Upper lobe of left lung (tissue), 6 donors: ENCODE results near the gene GLT6D1. TPM values are rescaled to one million over a fixed set of nuclear protein-coding genes. Genes with fewer than 3 reads are reported as not detected.
A peak's percentile ranks its signal among the peaks of the same experiment; 100 is the strongest.

ENCODE experiments used
- ATAC-seq, 2 donors: fragments of 200-7000 bp; cut with Tn5 transposase; one replicate each; pipeline ENCODE4 v1.9.1; 2022; ENCODE audit warnings: mild to moderate bottlenecking in 2 of 2, moderate library complexity in 2 of 2; ENCODE audit not compliant: low FRiP score in 2 of 2
- DNase-seq, 2 donors: peaks; one replicate each; pipeline ENCODE4 v3.0.0-alpha.2; 2019 to 2020
- H3K27ac ChIP-seq, 4 donors: fragments of 200-600 bp; sonication (generic); one replicate each; pipeline ENCODE4 v1.5.1; 2016 to 2019
- H3K27me3 ChIP-seq, 4 donors: fragments of 200-600 bp; sonication (generic); one replicate each; pipeline ENCODE4 v1.5.1; 2017 to 2019
- H3K36me3 ChIP-seq, 4 donors: fragments of 200-600 bp; sonication (generic); one replicate each; pipeline ENCODE4 v1.5.1; 2016 to 2019
- H3K4me1 ChIP-seq, 4 donors: fragments of 200-600 bp; sonication (generic); one replicate each; pipeline ENCODE4 v1.5.1; 2018 to 2019
- H3K4me3 ChIP-seq, 4 donors: fragments of 200-600 bp; sonication (generic); one replicate each; pipeline ENCODE4 v1.5.1; 2017 to 2019; ENCODE audit warnings: mild to moderate bottlenecking in 2 of 4, moderate library complexity in 1 of 4
- H3K9me3 ChIP-seq, 4 donors: fragments of 200-600 bp; sonication (generic); one replicate each; pipeline ENCODE4 v1.5.1; 2018 to 2019
- EP300 ChIP-seq, 4 donors: sonication (generic); formaldehyde crosslinking; IDR thresholded peaks; one replicate each; pipeline ENCODE4 v1.5.1; 2017; ENCODE audit warnings: antibody characterized with exemption in 4 of 4, control low read depth in 2 of 4
- POLR2A ChIP-seq, 4 donors: fragments of 450-650 bp; IDR thresholded peaks; one replicate each; pipeline ENCODE4 v1.5.1; 2016 to 2017; ENCODE audit warnings: antibody characterized with exemption in 4 of 4, mild to moderate bottlenecking in 2 of 4
- POLR2AphosphoS5 ChIP-seq, 2 donors: sonication (generic); formaldehyde crosslinking; IDR thresholded peaks; one replicate each; pipeline ENCODE4 v1.5.1; 2017; ENCODE audit warnings: antibody characterized with exemption in 2 of 2
- WGBS, 2 donors: methylation state at CpG; one replicate each; pipeline ENCODE4 v1.1.5; 2017 to 2018; 5-methylcytosine and 5-hydroxymethylcytosine counted together
- total RNA-seq, 6 donors: library from RNA; depleted of rRNA in 4 of 6; stranded (reverse); fragments of >200 nt in 4 of 6; gene quantifications; one replicate each; pipeline versions ENCODE4 v1.1.0 to v1.2.1, GENCODE V29; 2016 to 2021
- TF ChIP-seq, protein P1 (sequence below), 6 experiments: fragments of 450-650 bp in 4 of 6; fragments of 200-600 bp in 2 of 6; sonication (generic) in 2 of 6; IDR thresholded peaks; one replicate each; pipeline ENCODE4 v1.5.1; 2016 to 2019; ENCODE audit warnings: antibody characterized with exemption in 6 of 6
- donor health status: DM: no; HTN: no; CAD: no; lungs with moderate emphysema.
- donor health status: DM: no; HTN: yes; CAD: no; lungs with severe emphysema.

The GLT6D1 gene
- total RNA-seq, 6 donors from 2014 or later, result not detected

DNA sequence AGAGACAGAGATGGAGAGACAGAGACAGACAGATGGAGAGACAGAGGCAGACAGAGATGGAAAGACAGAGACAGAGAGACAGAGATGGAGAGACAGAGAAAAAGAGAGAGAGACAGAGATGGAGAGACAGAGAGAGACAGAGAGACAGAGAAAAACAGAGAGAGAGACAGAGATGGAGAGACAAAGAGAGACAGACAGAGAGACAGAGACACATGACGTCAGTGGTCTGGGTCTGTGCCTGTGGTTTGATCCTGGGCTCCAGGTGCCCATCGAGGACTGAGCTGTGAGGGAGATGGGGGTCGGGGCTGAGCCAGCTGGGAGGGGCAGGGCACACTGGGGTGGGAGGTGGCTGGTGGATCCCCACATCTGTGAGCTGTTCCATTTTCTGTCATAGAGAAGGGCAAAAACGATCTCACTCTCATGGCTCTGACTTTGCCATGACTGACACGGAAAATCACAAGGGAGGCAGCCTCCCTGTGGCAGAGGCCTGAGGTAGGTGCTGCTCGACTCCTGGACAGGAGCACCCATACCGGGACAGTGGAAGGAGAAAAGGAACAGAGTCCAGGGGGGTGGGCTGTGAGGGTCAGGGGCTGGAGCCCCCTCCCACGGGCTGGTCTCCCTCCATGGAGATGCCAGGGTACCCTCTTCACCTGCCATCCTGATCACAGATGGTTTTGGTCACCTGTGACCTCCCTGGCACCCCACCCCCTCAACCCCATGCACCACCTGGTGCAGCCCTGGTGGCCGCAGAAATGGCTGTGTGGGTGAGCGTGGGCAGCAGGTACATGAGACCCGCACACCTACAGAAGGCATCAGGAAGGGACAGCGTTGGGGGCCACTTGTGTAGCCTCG lies 28.8 kb downstream of the GLT6D1 start:
- Histone ChIP-seq H3K27ac (no peak overlapping the region), H3K4me1 (no peaks in the 10 kb centered on the region), H3K9me3 (no peaks in the 10 kb centered on the region), H3K4me3 (no peak overlapping the region), H3K27me3 (no peaks in the 10 kb centered on the region), H3K36me3 (no peaks in the 10 kb centered on the region)
- ATAC-seq (no peak), DNase-seq (peak in 1 of 2 donors; percentile 42)
- 72 to 78% methylated on average over 13 of the region's 13 CpGs for WGBS, 2 donors
- TF ChIP-seq POLR2AphosphoS5 (IDR thresholded peaks at IDR 0.05) (no peak), POLR2A (IDR thresholded peaks at IDR 0.05) (no peak), EP300 (IDR thresholded peaks at IDR 0.05) (no peak)
- TF ChIP-seq, protein P1, sequence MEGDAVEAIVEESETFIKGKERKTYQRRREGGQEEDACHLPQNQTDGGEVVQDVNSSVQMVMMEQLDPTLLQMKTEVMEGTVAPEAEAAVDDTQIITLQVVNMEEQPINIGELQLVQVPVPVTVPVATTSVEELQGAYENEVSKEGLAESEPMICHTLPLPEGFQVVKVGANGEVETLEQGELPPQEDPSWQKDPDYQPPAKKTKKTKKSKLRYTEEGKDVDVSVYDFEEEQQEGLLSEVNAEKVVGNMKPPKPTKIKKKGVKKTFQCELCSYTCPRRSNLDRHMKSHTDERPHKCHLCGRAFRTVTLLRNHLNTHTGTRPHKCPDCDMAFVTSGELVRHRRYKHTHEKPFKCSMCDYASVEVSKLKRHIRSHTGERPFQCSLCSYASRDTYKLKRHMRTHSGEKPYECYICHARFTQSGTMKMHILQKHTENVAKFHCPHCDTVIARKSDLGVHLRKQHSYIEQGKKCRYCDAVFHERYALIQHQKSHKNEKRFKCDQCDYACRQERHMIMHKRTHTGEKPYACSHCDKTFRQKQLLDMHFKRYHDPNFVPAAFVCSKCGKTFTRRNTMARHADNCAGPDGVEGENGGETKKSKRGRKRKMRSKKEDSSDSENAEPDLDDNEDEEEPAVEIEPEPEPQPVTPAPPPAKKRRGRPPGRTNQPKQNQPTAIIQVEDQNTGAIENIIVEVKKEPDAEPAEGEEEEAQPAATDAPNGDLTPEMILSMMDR (IDR thresholded peaks at IDR 0.05), result no peak

DNA sequence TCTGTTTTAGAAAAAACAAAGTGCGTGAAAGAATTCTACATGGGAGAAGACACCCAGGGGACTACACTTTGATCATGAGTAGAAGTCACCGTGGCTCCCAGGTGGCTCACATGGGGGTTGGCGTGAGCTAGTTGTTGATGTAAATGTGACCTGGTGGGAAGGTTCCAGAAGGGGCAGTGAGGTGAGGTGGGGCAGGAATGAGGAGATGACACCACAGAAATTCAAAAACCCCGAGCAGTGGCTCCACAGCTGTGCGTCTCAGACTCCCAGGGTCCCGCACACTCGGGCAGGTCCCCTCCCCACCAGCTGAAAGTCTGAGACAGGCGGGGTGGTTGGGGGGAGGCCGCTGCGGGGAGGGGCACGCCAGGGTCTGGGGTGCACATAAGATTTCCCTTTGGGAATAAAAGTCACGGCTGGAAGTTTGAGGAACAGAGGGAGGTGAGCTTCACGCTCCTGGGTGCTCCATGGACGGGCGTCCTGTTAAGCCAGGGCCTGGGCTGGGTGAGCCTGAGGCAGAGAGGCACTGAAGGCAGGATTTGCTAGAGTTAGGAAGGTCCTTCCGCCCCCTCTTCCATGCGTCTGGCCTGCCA lies 29.9 kb downstream of the GLT6D1 start:
- Histone ChIP-seq H3K27me3 (no peaks in the 10 kb centered on the region), H3K36me3 (no peaks in the 10 kb centered on the region), H3K4me1 (no peaks in the 10 kb centered on the region), H3K9me3 (no peaks in the 10 kb centered on the region), H3K27ac (no peak overlapping the region), H3K4me3 (no peak overlapping the region)
- WGBS, 2 donors, result 80% methylated on average over 15 to 17 of the region's 17 CpGs
- no peak for ATAC-seq
- DNase-seq, result peak in 1 of 2 donors; percentile 50
- TF ChIP-seq POLR2AphosphoS5 (IDR thresholded peaks at IDR 0.05) (no peak), EP300 (IDR thresholded peaks at IDR 0.05) (no peak), POLR2A (IDR thresholded peaks at IDR 0.05) (no peak)
- TF ChIP-seq, protein P1 (IDR thresholded peaks at IDR 0.05), result no peak

GRCh38 chr9:135608999-135609317 lies 30.4 kb downstream of the GLT6D1 start:
- DNase-seq (no peak), ATAC-seq (no peak)
- no peaks in the 10 kb centered on the region for H3K9me3 ChIP-seq
- no peak overlapping the region for H3K4me3 ChIP-seq
- no peak overlapping the region for H3K27ac ChIP-seq
- no peak for TF ChIP-seq POLR2AphosphoS5 (IDR thresholded peaks at IDR 0.05)
- TF ChIP-seq EP300 (IDR thresholded peaks at IDR 0.05), result no peak
- TF ChIP-seq, protein P1 (IDR thresholded peaks at IDR 0.05), result no peak
- TF ChIP-seq POLR2A (IDR thresholded peaks at IDR 0.05), result no peak
- H3K4me1 ChIP-seq, result no peaks in the 10 kb centered on the region
- H3K36me3 ChIP-seq, result no peaks in the 10 kb centered on the region
- 77 to 80% methylated on average over 2 to 13 of the region's 15 CpGs for WGBS, 2 donors
- H3K27me3 ChIP-seq, result no peaks in the 10 kb centered on the region

GRCh38 chr9:135608294-135608998 lies 30.9 kb downstream of the GLT6D1 start:
- peak in 1 of 2 donors; percentile 69 for DNase-seq
- TF ChIP-seq POLR2AphosphoS5 (IDR thresholded peaks at IDR 0.05) (no peak), EP300 (IDR thresholded peaks at IDR 0.05) (no peak), POLR2A (IDR thresholded peaks at IDR 0.05) (no peak)
- TF ChIP-seq, protein P1 (IDR thresholded peaks at IDR 0.05), result no peak
- WGBS, 2 donors, result 84% methylated on average over 22 of the region's 22 CpGs; no CpG with 5 or more reads in 1 of the 2 donors
- Histone ChIP-seq H3K4me3 (no peak overlapping the region), H3K4me1 (no peaks in the 10 kb centered on the region), H3K27me3 (no peaks in the 10 kb centered on the region), H3K36me3 (no peaks in the 10 kb centered on the region), H3K27ac (no peak overlapping the region), H3K9me3 (no peaks in the 10 kb centered on the region)
- ATAC-seq, result no peak
